Activated CD4-positive, alpha-beta T cell treated with anti-CD3 and anti-CD28 coated beads for 36 hours (primary cell): ENCODE measurements around the gene APOBEC3F. TPM values are rescaled to one million over a fixed set of nuclear protein-coding genes. Genes with fewer than 3 reads are reported as not detected.
"Not testable (repeated sequence)": the region's sequence is repeated elsewhere in the genome, so short reads cannot be mapped to it uniquely, and the experiment has no call there.

Source experiments
- ATAC-seq: fragments of 200-7000 bp; cut with Tn5 transposase; one replicate; pipeline ENCODE4 v1.10.0; 2021; ENCODE audit warnings: mild to moderate bottlenecking, moderate library complexity
- CTCF ChIA-PET: fragments of 350-600 bp; sonication (Branson Sonifier 250); formaldehyde crosslinking; loops from one replicate; lab custom pipeline; 2021; ENCODE audit warnings: antibody characterized with exemption; lab: Charles Lee
- POLR2A ChIA-PET: fragments of 350-600 bp; sonication (Branson Sonifier 250); formaldehyde crosslinking; loops from one replicate; lab custom pipeline; 2021; ENCODE audit warnings: antibody characterized with exemption, inconsistent platforms; lab: Charles Lee
- DNase-seq: peaks from one replicate; pipeline ENCODE4 v3.0.0-alpha.2; 2020
- H3K27ac Mint-ChIP-seq: one replicate; pipeline ENCODE4 v1.8.0; 2021; ENCODE audit warnings: mixed read lengths
- H3K27me3 Mint-ChIP-seq: one replicate; pipeline ENCODE4 v1.8.0; 2021; ENCODE audit warnings: mixed read lengths
- H3K36me3 Mint-ChIP-seq: one replicate; pipeline ENCODE4 v1.8.0; 2021; ENCODE audit warnings: low read depth, mixed read lengths
- H3K4me1 Mint-ChIP-seq: one replicate; pipeline ENCODE4 v1.8.0; 2021; ENCODE audit warnings: mixed read lengths
- H3K4me3 Mint-ChIP-seq: one replicate; pipeline ENCODE4 v1.8.0; 2021; ENCODE audit warnings: mild to moderate bottlenecking, moderate library complexity, mixed read lengths
- H3K9me3 Mint-ChIP-seq: one replicate; pipeline ENCODE4 v1.8.0; 2021; ENCODE audit warnings: low read depth, mixed read lengths
- intact Hi-C, 2 experiments: fragments of 100-400 bp; cut with DNase I in 1 of 2; cut with micrococcal nuclease in 1 of 2; formaldehyde crosslinking; loops; one replicate each; pipeline versions ENCODE4 v1.14.2 to v1.15.1; 2022 to 2024; cut with DNase I, micrococcal nuclease
- total RNA-seq, 2 experiments: library from RNA; stranded (reverse); gene quantifications; one replicate each; pipeline ENCODE4 v1.2.3, GENCODE V29; 2021

The APOBEC3F gene
- total RNA-seq, 2 experiments from 2014 or later, result 19.0 to 24.5 TPM

GRCh38 chr22:39013942-39014722 is 26.5 kb upstream of the APOBEC3F start, which contains the start of gene APOBEC3C:
Gene APOBEC3C, plus strand, starts transcription at chr22:39014257. Its CDS starts 106 bp downstream, at chr22:39014363.
- Mint-ChIP-seq H3K9me3 (no peaks in the 10 kb centered on the region), H3K4me1 (peaks cover 33% of the 10 kb centered on the region), H3K4me3 (peak within 1 kb of the TSS; percentile 93), H3K27ac (peak within 1 kb of the TSS; percentile 95), H3K36me3 (peaks cover 4% of the 10 kb centered on the region), H3K27me3 (no peaks in the 10 kb centered on the region)
- DNase-seq (peak; percentile 89), ATAC-seq (peak; percentile 96)
- CTCF ChIA-PET, result interaction anchor here (0.6 to 1.0 kb wide), 2 partner anchors 11 to 33 kb away, joined by 3 read pairs; no protein-coding TSS in a partner anchor
- intact Hi-C loops, result loop anchor here (2.0 to 10.0 kb wide), 8 partner anchors 63 to 511 kb away; partner anchors contain the start of genes APOBEC3G (in 1 of the 2), ATF4 (in 1 of the 2), RPL3 (in 1 of the 2) and SUN2 (in 1 of the 2)
- POLR2A ChIA-PET, result no interaction called here

GRCh38 chr22:39014723-39015121 is 25.9 kb upstream of the APOBEC3F start:
- H3K27ac Mint-ChIP-seq, result peak overlapping the region; percentile 95
- H3K27me3 Mint-ChIP-seq, H3K9me3 Mint-ChIP-seq, H3K36me3 Mint-ChIP-seq, POLR2A ChIA-PET: not testable (repeated sequence)
- H3K4me1 Mint-ChIP-seq, result peaks cover 33% of the 10 kb centered on the region
- ATAC-seq (peak; percentile 50), DNase-seq (peak; percentile 53)
- CTCF ChIA-PET, result interaction anchor here (0.6 to 1.0 kb wide), 3 partner anchors 11 to 33 kb away, joined by 3 to 4 read pairs (median 3); no protein-coding TSS in a partner anchor
- intact Hi-C loops, result loop anchor here (2.0 to 10.0 kb wide), 8 partner anchors 63 to 510 kb away; partner anchors contain the start of genes APOBEC3G (in 1 of the 2), ATF4 (in 1 of the 2), RPL3 (in 1 of the 2) and SUN2 (in 1 of the 2)
- H3K4me3 Mint-ChIP-seq, result peak overlapping the region; percentile 93

DNA sequence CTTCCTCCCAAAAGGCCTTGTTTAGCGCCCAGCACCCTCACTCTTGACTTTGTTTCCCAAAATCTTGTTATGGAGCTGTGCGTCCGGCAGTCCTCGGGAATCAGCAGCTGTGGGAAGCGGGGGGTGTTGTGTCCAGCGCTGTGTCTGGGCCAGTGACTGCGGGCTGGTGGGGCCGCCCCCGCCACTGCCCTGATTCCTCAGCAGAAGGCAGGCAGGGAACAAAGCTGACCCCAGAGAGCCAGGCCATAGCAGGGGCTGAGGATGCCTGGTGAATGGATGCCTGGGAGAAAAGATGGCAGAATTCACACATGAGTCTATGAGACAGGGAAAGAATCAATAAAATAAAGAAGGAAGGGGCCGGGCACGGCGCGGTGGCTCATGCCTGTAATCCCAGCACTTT is 24.1 kb upstream of the APOBEC3F start:
- Mint-ChIP-seq H3K9me3 (no peaks in the 10 kb centered on the region), H3K4me1 (peaks cover 37% of the 10 kb centered on the region), H3K36me3 (peaks cover 6% of the 10 kb centered on the region), H3K27me3 (no peaks in the 10 kb centered on the region), H3K27ac (no peak overlapping the region), H3K4me3 (no peak overlapping the region)
- CTCF ChIA-PET, result interaction anchor here (0.7 to 0.8 kb wide), 3 partner anchors 13 to 147 kb away, joined by 3 to 4 read pairs (median 3); no protein-coding TSS in a partner anchor
- POLR2A ChIA-PET, result interaction anchor here (0.7 kb wide), 1 partner anchor 137 kb away, joined by 4 read pairs; no protein-coding TSS in a partner anchor
- intact Hi-C loops, result loop anchor here (10.0 kb wide), 2 partner anchors 298 to 508 kb away; partner anchors contain the start of genes ATF4 (in 1 of the 2) and RPL3 (in 1 of the 2)
- ATAC-seq, result no peak
- no peak for DNase-seq

DNA sequence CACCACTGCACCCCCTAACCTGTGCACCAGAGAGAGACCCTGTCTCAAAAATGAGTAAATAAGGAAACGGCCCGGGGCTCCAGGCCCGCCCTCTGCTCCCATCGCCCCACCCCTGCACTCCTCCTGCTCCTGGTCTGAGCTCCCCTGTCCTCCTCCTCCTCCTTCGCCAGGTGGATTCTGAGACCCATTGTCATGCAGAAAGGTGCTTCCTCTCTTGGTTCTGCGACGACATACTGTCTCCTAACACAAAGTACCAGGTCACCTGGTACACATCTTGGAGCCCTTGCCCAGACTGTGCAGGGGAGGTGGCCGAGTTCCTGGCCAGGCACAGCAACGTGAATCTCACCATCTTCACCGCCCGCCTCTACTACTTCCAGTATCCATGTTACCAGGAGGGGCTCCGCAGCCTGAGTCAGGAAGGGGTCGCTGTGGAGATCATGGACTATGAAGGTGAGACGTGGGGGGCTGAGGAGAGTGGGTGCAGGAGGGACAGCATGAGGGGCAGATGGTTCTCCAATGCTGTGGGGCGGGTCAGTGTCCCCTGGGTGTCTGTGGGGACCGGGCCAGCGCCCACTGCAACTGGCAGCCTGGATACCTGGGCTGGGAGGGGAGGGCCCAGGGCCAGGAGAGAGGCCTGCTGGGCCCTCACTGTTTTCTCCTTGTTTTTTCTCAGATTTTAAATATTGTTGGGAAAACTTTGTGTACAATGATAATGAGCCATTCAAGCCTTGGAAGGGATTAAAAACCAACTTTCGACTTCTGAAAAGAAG is 22.9 kb upstream of the APOBEC3F start:
- no peak overlapping the region for H3K27ac Mint-ChIP-seq
- H3K27me3 Mint-ChIP-seq, result no peaks in the 10 kb centered on the region
- no peak for ATAC-seq
- ChIA-PET POLR2A (no interaction called here), CTCF (interaction anchor here (0.8 kb wide), 1 partner anchor 148 kb away, joined by 3 read pairs; no protein-coding TSS in a partner anchor)
- H3K9me3 Mint-ChIP-seq, result no peaks in the 10 kb centered on the region
- intact Hi-C loops, result loop anchor here (10.0 kb wide), 2 partner anchors 297 to 507 kb away; partner anchors contain the start of genes ATF4 (in 1 of the 2) and RPL3 (in 1 of the 2)
- no peak overlapping the region for H3K4me3 Mint-ChIP-seq
- H3K36me3 Mint-ChIP-seq, result peaks cover 16% of the 10 kb centered on the region
- peaks cover 44% of the 10 kb centered on the region for H3K4me1 Mint-ChIP-seq
- DNase-seq, result no peak

DNA sequence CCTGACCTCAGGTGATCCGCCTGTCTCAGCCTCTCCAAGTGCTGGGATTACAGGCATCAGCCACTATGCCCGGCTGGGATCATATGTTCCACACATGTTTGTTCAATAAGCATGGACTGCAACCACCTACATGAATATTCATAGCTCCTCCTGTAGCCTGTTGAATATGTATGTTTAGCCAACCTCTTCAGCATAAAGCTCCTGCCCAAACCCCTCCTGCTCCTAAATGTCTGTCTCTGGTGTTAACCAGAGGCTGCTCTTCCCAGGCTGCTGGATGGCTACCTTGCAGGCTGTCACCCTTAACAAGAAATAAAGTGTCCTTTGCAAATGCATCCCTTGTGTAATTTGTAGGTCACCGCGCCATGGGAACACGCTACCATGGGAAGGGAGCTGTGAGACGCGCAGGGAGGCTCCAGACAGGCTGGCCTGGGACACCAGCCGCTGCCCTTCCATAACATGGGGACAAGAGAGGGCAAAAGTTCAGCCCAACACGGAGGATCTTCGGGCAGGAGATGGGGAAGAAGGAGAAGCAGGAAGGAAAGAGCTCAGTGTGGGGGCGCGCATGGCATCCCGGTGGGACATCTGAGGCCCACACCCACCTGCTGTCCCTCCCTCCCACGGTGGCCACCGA is 20.5 kb upstream of the APOBEC3F start:
- intact Hi-C loops, result loop anchor here (1.0 to 5.0 kb wide), 4 partner anchors 21 to 228 kb away; partner anchors contain the start of genes APOBEC3F (in 1 of the 2) and DNAL4 (in 1 of the 2)
- ATAC-seq, DNase-seq, POLR2A ChIA-PET, CTCF ChIA-PET, H3K27me3 Mint-ChIP-seq, H3K9me3 Mint-ChIP-seq: not testable (repeated sequence)
- Mint-ChIP-seq H3K27ac (peak overlapping the region; percentile 95), H3K4me3 (peak overlapping the region; percentile 47), H3K4me1 (peaks cover 47% of the 10 kb centered on the region), H3K36me3 (peaks cover 23% of the 10 kb centered on the region)

DNA sequence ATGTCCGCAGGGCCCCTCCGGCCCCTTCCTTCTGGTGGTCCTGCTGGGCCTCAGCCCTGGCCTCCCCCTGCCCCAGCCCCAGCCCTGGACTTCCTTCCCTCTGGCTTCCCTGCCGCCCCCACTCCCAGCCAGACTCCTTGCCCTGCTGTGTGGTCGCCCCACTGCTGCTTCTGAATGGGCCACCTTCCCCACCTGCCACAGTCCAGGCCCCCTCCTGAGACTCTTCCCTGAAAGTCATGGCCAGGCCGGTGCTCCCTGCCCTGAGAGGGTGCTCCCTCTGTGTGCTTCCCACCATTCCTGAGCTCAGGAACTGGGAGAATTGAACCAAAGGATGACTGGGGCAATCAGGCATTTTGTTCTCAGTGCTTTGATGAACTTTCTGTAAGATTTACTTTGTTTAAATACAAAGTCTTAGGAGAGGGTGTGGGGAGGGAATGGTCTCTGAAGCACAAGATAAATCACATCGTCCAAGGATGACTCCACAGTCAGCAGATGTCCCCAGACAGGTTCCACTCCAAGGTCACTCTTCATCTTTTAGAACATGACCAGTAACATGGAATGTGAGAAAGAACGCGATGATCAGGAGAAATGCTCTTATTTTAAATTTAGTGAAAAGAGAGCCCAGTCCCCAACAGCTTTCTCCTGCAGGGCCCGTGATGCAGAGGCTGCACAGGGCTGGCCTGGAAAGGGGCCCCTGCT is 19.0 kb upstream of the APOBEC3F start:
- intact Hi-C loops, result loop anchor here (1.0 to 5.0 kb wide), 4 partner anchors 19 to 229 kb away; partner anchors contain the start of genes APOBEC3F (in 1 of the 2) and DNAL4 (in 1 of the 2)
- ChIA-PET POLR2A (no interaction called here), CTCF (interaction anchor here (0.7 to 0.9 kb wide), 3 partner anchors 37 to 253 kb away, joined by 3 read pairs; no protein-coding TSS in a partner anchor)
- no peaks in the 10 kb centered on the region for H3K9me3 Mint-ChIP-seq
- no peak for ATAC-seq
- peak overlapping the region; percentile 95 for H3K27ac Mint-ChIP-seq
- peaks cover 23% of the 10 kb centered on the region for H3K36me3 Mint-ChIP-seq
- no peaks in the 10 kb centered on the region for H3K27me3 Mint-ChIP-seq
- H3K4me1 Mint-ChIP-seq, result peaks cover 53% of the 10 kb centered on the region
- H3K4me3 Mint-ChIP-seq, result peak overlapping the region; percentile 95
- no peak for DNase-seq

- Mint-ChIP-seq H3K36me3 (peaks cover 23% of the 10 kb centered on the region), H3K27me3 (no peaks in the 10 kb centered on the region), H3K27ac (peak overlapping the region; percentile 55), H3K4me1 (peaks cover 62% of the 10 kb centered on the region), H3K4me3 (peak overlapping the region; percentile 37), H3K9me3 (no peaks in the 10 kb centered on the region)
- no peak for ATAC-seq
- POLR2A ChIA-PET, result no interaction called here
- CTCF ChIA-PET, result interaction anchor here (0.7 kb wide), 1 partner anchor 90 kb away, joined by 3 read pairs; no protein-coding TSS in a partner anchor
- peak; percentile 28 for DNase-seq
- intact Hi-C loops, result loop anchor here (5.0 kb wide), 2 partner anchors 68 to 232 kb away; partner anchors contain the start of gene DNAL4 (in 1 of the 2)
Measured at GRCh38 chr22:39024519-39025308, 15.9 kb upstream of the APOBEC3F start.

DNA sequence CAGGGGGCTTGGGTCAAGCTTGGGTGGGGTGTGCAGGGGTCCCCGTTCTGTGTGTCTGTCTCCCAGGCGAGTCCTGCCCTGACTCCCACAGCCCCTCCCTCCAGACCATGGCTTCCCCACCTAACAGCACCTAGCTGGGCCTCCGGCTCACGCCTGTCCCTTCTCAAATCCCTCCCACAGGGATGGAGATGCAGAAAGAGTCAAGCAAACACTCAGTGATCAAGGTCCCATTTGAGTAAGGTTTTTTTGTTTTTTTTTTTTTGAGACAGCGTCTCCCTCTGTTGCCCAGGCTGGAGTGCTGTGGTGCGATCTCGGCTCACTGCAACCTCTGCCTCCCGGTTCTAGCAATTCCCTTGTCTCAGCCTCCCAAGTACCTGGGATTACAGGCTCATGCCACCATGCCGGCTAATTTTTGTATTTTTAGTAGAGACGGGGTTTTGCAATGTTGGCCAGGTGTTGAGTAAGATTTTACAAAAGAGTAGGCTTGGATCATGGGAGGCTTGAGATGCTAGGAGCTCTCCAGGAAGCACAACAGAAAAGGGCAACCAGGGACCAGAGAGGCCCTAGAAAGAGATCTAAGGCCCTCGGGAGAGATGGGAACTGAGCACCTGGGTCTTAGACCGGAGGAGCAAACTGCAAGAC is 14.0 kb upstream of the APOBEC3F start:
- no peak for ATAC-seq
- CTCF ChIA-PET, result interaction anchor here (0.7 kb wide), 1 partner anchor 11 kb away, joined by 4 read pairs; no protein-coding TSS in a partner anchor
- no peaks in the 10 kb centered on the region for H3K9me3 Mint-ChIP-seq
- peaks cover 54% of the 10 kb centered on the region for H3K4me1 Mint-ChIP-seq
- no peaks in the 10 kb centered on the region for H3K27me3 Mint-ChIP-seq
- H3K4me3 Mint-ChIP-seq, result no peak overlapping the region
- intact Hi-C loops, result no loop called here
- POLR2A ChIA-PET, result no interaction called here
- no peak for DNase-seq
- peak overlapping the region; percentile 39 for H3K27ac Mint-ChIP-seq
- peaks cover 21% of the 10 kb centered on the region for H3K36me3 Mint-ChIP-seq

- peak overlapping the region; percentile 82 for H3K27ac Mint-ChIP-seq
- no peak overlapping the region for H3K4me3 Mint-ChIP-seq
- ChIA-PET CTCF (no interaction called here), POLR2A (interaction anchor here (0.6 kb wide), 1 partner anchor 12 kb away, joined by 3 read pairs; no protein-coding TSS in a partner anchor)
- DNase-seq (no peak), ATAC-seq (peak; percentile 14)
- intact Hi-C loops, result no loop called here
- H3K27me3 Mint-ChIP-seq, result no peaks in the 10 kb centered on the region
- no peaks in the 10 kb centered on the region for H3K9me3 Mint-ChIP-seq
- H3K4me1 Mint-ChIP-seq, result peaks cover 44% of the 10 kb centered on the region
- H3K36me3 Mint-ChIP-seq, result peaks cover 12% of the 10 kb centered on the region
Measured at GRCh38 chr22:39027717-39028116, 12.9 kb upstream of the APOBEC3F start.
